Lower leg skin (tissue), 3 donors: ENCODE data around the gene ZFYVE16.

Experiments used
- CTCF ChIP-seq, 3 donors: fragments of 450-650 bp; IDR thresholded peaks; one replicate each; pipeline ENCODE4 v1.5.1; 2016; ENCODE audit warnings: antibody characterized with exemption in 3 of 3, mild to moderate bottlenecking in 3 of 3, moderate library complexity in 2 of 3
- POLR2A ChIP-seq, 2 donors: fragments of 450-650 bp; IDR thresholded peaks; one replicate each; pipeline ENCODE4 v1.6.1; 2016 to 2017; ENCODE audit warnings: antibody characterized with exemption in 2 of 2, mild to moderate bottlenecking in 1 of 2, moderate library complexity in 1 of 2

DNA sequence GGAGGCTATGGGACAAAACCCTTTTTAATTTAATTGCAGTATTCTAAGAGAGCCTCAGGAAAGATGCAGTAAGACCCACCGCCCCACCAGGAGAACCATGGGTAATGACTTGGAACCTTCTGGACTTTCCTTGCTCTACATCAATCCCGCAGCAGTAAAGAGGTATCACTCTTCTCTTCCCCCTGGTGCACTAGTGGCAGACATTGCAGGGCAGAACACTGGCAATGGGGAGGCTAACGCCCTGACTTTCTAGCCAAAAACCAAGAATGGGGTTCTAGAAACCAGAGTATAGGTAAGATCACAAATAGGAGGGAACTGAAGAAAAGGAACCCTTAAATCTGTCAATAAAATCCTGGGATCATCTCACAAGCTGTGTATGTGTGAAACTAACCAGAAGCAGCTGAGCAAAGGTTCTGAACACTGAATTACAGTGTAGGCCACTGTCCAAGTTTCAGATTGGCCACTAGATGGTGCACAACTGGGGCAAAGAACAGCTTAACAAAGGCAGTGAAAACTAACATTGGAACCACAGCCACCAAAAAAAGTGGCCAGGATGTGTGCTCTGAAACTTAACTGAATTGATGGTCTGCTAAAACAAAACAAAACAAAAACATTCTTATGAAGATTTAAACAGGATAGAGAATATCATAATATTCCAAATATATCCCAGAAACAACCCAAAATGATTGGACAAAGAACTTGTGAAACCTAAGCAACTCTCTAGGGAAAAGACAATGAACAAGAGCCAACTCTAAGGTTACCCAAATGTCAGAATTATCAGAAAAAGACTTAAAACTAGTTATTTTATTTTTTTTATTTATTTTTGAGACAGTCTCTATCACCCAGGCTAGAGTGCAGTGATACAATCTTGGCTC, 73.4 kb downstream of the ZFYVE16 start:
- TF ChIP-seq CTCF (IDR thresholded peaks at IDR 0.05) = no peak
- TF ChIP-seq POLR2A (IDR thresholded peaks at IDR 0.05) = no peak
